Smooth muscle cell (in vitro differentiated cells): ENCODE results near the gene GOLGA7B. TPM values are rescaled to one million over a fixed set of nuclear protein-coding genes. Genes with fewer than 3 reads are reported as not detected.

Experiments
- DNase-seq: peaks from one replicate; lab custom pipeline; 2025; ENCODE audit not compliant: unreplicated experiment; lab: John Stamatoyannopoulos, UW
- H2AFZ ChIP-seq: fragments of 200-600 bp; sonication (generic); 2 replicates; pipeline ENCODE4 v1.6.0; 2016; ENCODE audit warnings: antibody characterized with exemption, low read depth, mild to moderate bottlenecking
- H3F3A ChIP-seq: fragments of 200-600 bp; sonication (generic); 2 replicates; pipeline ENCODE4 v1.6.0; 2017; ENCODE audit warnings: antibody characterized with exemption, low read depth
- H3K27ac ChIP-seq: fragments of 200-600 bp; sonication (generic); 2 replicates; pipeline ENCODE4 v1.5.1; 2016; ENCODE audit warnings: low read depth, mild to moderate bottlenecking
- H3K27me3 ChIP-seq: fragments of 200-600 bp; sonication (generic); 2 replicates; pipeline ENCODE4 v1.6.1; 2016; ENCODE audit warnings: low read depth, mild to moderate bottlenecking
- H3K36me3 ChIP-seq: fragments of 200-600 bp; sonication (generic); 2 replicates; pipeline ENCODE4 v1.5.1; 2016; ENCODE audit warnings: low read depth
- H3K4me1 ChIP-seq: fragments of 200-600 bp; sonication (generic); 2 replicates; pipeline ENCODE4 v1.5.1; 2016; ENCODE audit warnings: low read depth
- H3K4me2 ChIP-seq: fragments of 200-600 bp; sonication (generic); 2 replicates; pipeline ENCODE4 v1.6.0; 2016; ENCODE audit warnings: mild to moderate bottlenecking
- H3K4me3 ChIP-seq: fragments of 200-600 bp; sonication (generic); 2 replicates; pipeline ENCODE4 v1.5.1; 2016; ENCODE audit warnings: mild to moderate bottlenecking
- H3K79me2 ChIP-seq: fragments of 200-600 bp; sonication (generic); 2 replicates; pipeline ENCODE4 v1.6.0; 2016; ENCODE audit warnings: low read depth, mild to moderate bottlenecking
- H3K9ac ChIP-seq: fragments of 200-600 bp; sonication (generic); 2 replicates; pipeline ENCODE4 v1.6.0; 2016; ENCODE audit warnings: low read depth
- H3K9me3 ChIP-seq: fragments of 200-600 bp; sonication (generic); replicated peaks from 2 replicates; pipeline ENCODE4 v1.5.1; 2016; ENCODE audit warnings: low read depth
- H4K20me1 ChIP-seq: fragments of 200-600 bp; sonication (generic); 2 replicates; pipeline ENCODE4 v1.6.0; 2016; ENCODE audit warnings: low read depth
- WGBS: methylation state at CpG from one replicate; pipeline ENCODE4 v1.1.7; 2016; ENCODE audit warnings: low lambda C conversion rate; 5-methylcytosine and 5-hydroxymethylcytosine counted together
- polyA plus RNA-seq: library from polyadenylated mRNA; unstranded; fragments of >200 nt; fragmentation: Nextera tagmentation; extraction: Ambion mirVana; gene quantifications from 2 replicates; pipeline ENCODE4 v1.2.1, GENCODE V29; 2016
- total RNA-seq: library from RNA; depleted of rRNA; stranded (reverse); fragments of >200 nt; gene quantifications from 2 replicates; pipeline ENCODE4 v1.2.3, GENCODE V29; 2014
- TF ChIP-seq, protein P1 (sequence below): fragments of 200-600 bp; sonication (generic); IDR thresholded peaks from 2 replicates; pipeline ENCODE4 v1.5.1; 2017; ENCODE audit warnings: borderline replicate concordance, mild to moderate bottlenecking, antibody characterized with exemption; ENCODE audit not compliant: insufficient read depth, poor library complexity, severe bottlenecking

GOLGA7B gene
- total and polyA plus RNA-seq, 2 experiments from 2014 or later, result not detected

DNA sequence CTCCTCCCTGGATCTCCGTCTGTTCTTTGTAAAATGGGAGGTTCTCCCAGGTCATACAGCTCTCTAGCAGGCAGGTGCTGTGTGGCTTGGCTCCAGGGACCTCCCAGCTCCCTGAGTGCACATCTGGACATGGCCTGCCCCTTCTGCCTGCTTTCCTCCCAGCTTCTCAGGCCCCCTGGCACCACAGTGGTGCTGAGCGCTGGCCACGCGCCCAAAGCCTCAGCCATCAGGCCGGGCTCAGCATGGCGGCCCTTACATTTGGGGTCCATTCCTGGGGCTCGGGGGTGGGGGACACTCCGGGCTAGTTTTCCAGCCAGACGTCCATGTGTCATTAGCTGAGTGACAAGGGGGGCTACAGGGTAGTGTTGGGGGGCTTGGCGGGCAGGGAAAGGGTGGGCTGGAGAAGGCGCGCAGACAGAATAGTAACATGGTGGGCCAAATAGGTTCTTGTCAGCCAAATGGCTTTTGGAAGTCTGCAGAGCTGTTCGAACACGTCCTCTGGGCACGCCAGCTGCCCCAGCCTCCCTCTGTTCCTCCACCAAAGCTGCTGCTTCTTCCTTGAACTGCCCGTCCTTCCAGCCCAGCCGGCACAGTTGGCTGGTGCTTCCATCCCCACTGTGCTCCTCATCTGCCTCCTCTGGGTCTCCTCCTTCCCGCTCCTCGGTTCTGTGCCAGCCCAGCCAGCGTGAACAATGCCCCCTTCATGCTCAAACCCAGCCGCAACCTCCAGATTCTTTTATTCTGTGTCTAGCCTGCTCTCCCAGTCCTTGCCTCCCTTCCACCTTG is 65.9 kb downstream of the GOLGA7B start:
- peaks cover 55% of the 10 kb centered on the region for H3K27me3 ChIP-seq

GRCh38 chr10:97916586-97916985 is 66.9 kb downstream of the GOLGA7B start:
- 89% methylated on average over 4 of the region's 4 CpGs for WGBS
- no peaks in the 10 kb centered on the region for H4K20me1 ChIP-seq
- peaks cover 57% of the 10 kb centered on the region for H3K27me3 ChIP-seq
- TF ChIP-seq, protein P1, sequence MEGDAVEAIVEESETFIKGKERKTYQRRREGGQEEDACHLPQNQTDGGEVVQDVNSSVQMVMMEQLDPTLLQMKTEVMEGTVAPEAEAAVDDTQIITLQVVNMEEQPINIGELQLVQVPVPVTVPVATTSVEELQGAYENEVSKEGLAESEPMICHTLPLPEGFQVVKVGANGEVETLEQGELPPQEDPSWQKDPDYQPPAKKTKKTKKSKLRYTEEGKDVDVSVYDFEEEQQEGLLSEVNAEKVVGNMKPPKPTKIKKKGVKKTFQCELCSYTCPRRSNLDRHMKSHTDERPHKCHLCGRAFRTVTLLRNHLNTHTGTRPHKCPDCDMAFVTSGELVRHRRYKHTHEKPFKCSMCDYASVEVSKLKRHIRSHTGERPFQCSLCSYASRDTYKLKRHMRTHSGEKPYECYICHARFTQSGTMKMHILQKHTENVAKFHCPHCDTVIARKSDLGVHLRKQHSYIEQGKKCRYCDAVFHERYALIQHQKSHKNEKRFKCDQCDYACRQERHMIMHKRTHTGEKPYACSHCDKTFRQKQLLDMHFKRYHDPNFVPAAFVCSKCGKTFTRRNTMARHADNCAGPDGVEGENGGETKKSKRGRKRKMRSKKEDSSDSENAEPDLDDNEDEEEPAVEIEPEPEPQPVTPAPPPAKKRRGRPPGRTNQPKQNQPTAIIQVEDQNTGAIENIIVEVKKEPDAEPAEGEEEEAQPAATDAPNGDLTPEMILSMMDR, result no peak
- no peak for DNase-seq
- no peaks in the 10 kb centered on the region for H3K79me2 ChIP-seq
- H3K4me1 ChIP-seq, result no peaks in the 10 kb centered on the region
- no peak overlapping the region for H3K9ac ChIP-seq
- H3K9me3 ChIP-seq, result no peaks in the 10 kb centered on the region
- H3K27ac ChIP-seq, result no peak overlapping the region
- H2AFZ ChIP-seq, result no peak overlapping the region
- no peaks in the 10 kb centered on the region for H3F3A ChIP-seq
- no peak overlapping the region for H3K4me3 ChIP-seq
- H3K4me2 ChIP-seq, result no peak overlapping the region
- no peaks in the 10 kb centered on the region for H3K36me3 ChIP-seq

More for the DNA sequence above, 65.9 kb downstream of the GOLGA7B start:
- Histone ChIP-seq H3K9me3 (no peaks in the 10 kb centered on the region), H3K27ac (no peak overlapping the region), H2AFZ (no peak overlapping the region), H3F3A (no peaks in the 10 kb centered on the region), H3K4me2 (no peak overlapping the region), H3K9ac (no peak overlapping the region), H3K79me2 (no peaks in the 10 kb centered on the region), H3K4me3 (no peak overlapping the region), H3K36me3 (no peaks in the 10 kb centered on the region), H4K20me1 (no peaks in the 10 kb centered on the region), H3K4me1 (no peaks in the 10 kb centered on the region)
- no peak for DNase-seq
- WGBS, result 85% methylated on average over 21 of the region's 21 CpGs
- TF ChIP-seq, protein P1, result no peak

DNA sequence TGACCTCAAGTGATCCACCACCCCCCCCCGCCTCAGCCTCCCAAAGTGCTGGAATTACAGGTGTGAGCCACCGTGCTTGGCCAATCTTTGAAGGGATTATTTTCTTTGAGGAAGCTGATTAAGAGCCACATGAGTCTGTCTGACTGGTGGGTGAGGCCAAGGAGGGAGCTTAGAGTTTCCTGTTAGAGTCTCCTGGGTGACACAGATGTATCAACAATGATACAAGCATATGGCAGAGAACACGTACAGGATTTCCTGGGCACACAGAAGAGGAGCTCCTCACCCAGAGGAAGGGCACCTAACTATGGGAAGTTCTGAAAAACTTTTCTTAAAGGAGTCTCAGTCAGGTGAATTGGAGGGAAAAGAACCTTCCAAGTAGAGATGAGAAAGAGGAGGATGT is 69.4 kb downstream of the GOLGA7B start:
- peaks cover 50% of the 10 kb centered on the region for H3K27me3 ChIP-seq
- H3K27ac ChIP-seq, result no peak overlapping the region
- TF ChIP-seq, protein P1, result no peak
- H3K4me3 ChIP-seq, result no peak overlapping the region
- H3K4me1 ChIP-seq, result no peaks in the 10 kb centered on the region
- 74% methylated on average over 3 of the region's 3 CpGs for WGBS
- no peaks in the 10 kb centered on the region for H3K36me3 ChIP-seq
- H3K9ac ChIP-seq, result no peak overlapping the region
- DNase-seq, result no peak
- no peaks in the 10 kb centered on the region for H4K20me1 ChIP-seq
- no peak overlapping the region for H2AFZ ChIP-seq
- H3K79me2 ChIP-seq, result no peaks in the 10 kb centered on the region
- no peaks in the 10 kb centered on the region for H3K9me3 ChIP-seq
- H3F3A ChIP-seq, result no peaks in the 10 kb centered on the region
- H3K4me2 ChIP-seq, result no peak overlapping the region

DNA sequence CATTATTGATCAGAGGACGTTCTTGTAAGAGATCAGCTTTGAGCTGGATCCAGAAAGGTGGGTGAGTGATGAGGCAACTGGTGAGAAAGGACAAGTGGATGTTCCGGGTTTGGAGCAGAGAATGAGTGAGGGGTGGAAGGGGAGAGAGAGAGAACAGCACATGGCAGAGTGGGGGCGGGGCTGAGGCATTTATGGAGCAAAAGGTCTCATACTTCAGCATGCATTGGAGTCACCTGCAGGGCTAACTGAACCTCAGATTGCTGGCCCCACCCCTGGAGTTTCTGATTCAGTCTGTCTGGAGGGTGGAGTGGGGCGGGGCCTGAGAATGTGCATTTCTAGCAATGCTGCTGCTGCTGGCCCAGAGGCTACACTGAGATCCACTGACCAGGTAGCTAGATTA is 71.2 kb downstream of the GOLGA7B start:
- peaks cover 53% of the 10 kb centered on the region for H3K27me3 ChIP-seq
- H4K20me1 ChIP-seq, result no peaks in the 10 kb centered on the region
- H3K27ac ChIP-seq, result no peak overlapping the region
- no peak overlapping the region for H3K9ac ChIP-seq
- no peaks in the 10 kb centered on the region for H3K9me3 ChIP-seq
- H3K79me2 ChIP-seq, result no peaks in the 10 kb centered on the region
- H3K4me3 ChIP-seq, result no peak overlapping the region
- WGBS, result 57% methylated on average over 4 of the region's 4 CpGs
- no peak for DNase-seq
- H3F3A ChIP-seq, result no peaks in the 10 kb centered on the region
- TF ChIP-seq, protein P1, result no peak
- H3K4me2 ChIP-seq, result no peak overlapping the region
- H3K36me3 ChIP-seq, result no peaks in the 10 kb centered on the region
- H3K4me1 ChIP-seq, result no peaks in the 10 kb centered on the region
- no peak overlapping the region for H2AFZ ChIP-seq
